Mesenchymal stem cell (in vitro differentiated cells and primary cell): Measurements from ENCODE around the gene USP24.

ENCODE experiments used
- DNase-seq: peaks from one replicate; pipeline ENCODE4 v3.0.0-alpha.2; 2013
- H2AFZ ChIP-seq: one replicate; pipeline ENCODE4 v1.6.1; 2013; ENCODE audit warnings: low read depth, mild to moderate bottlenecking, control low read depth, inconsistent platforms, low read length, moderate library complexity
- H2AK5ac ChIP-seq: 2 replicates; pipeline ENCODE4 v1.6.1; 2013; ENCODE audit warnings: low read length, moderate library complexity, mild to moderate bottlenecking, inconsistent platforms; ENCODE audit not compliant: severe bottlenecking
- H2BK120ac ChIP-seq: one replicate; pipeline ENCODE4 v1.6.1; 2013; ENCODE audit warnings: low read depth, mild to moderate bottlenecking, inconsistent platforms, low read length, moderate library complexity
- H2BK12ac ChIP-seq, 2 experiments: one replicate each; pipeline ENCODE4 v1.6.1; 2013; ENCODE audit warnings: inconsistent platforms in 2 of 2, low read length in 2 of 2, mild to moderate bottlenecking in 2 of 2, moderate library complexity in 2 of 2, control low read depth in 1 of 2
- H2BK15ac ChIP-seq: one replicate; pipeline ENCODE4 v1.6.1; 2013; ENCODE audit warnings: mild to moderate bottlenecking, low read depth, inconsistent platforms; ENCODE audit not compliant: poor library complexity, severe bottlenecking
- H2BK5ac ChIP-seq: 2 replicates; pipeline ENCODE4 v1.6.1; 2013; ENCODE audit warnings: low read depth, mild to moderate bottlenecking, low read length, control low read depth, inconsistent platforms; ENCODE audit not compliant: poor library complexity, severe bottlenecking
- H3K14ac ChIP-seq, 2 experiments: one replicate each; pipeline ENCODE4 v1.6.1; 2013; ENCODE audit warnings: inconsistent platforms in 2 of 2, low read length in 2 of 2, control low read depth in 1 of 2, mild to moderate bottlenecking in 1 of 2, moderate library complexity in 1 of 2
- H3K18ac ChIP-seq, 2 experiments: one replicate each; pipeline ENCODE4 v1.6.1; 2013; ENCODE audit warnings: inconsistent platforms in 2 of 2, low read length in 2 of 2, control low read depth in 1 of 2, low read depth in 1 of 2, mild to moderate bottlenecking in 1 of 2
- H3K23ac ChIP-seq, 2 experiments: one replicate each; pipeline ENCODE4 v1.6.1; 2013; ENCODE audit warnings: inconsistent platforms in 2 of 2, low read length in 2 of 2, mild to moderate bottlenecking in 2 of 2, moderate library complexity in 2 of 2, control low read depth in 1 of 2
- H3K27ac ChIP-seq: 2 replicates; pipeline ENCODE4 v1.5.1; 2013; ENCODE audit warnings: mild to moderate bottlenecking, moderate library complexity, low read length, control low read depth, inconsistent platforms; ENCODE audit not compliant: poor library complexity, severe bottlenecking
- H3K27me3 ChIP-seq, 2 experiments: 2 replicates each; pipeline versions ENCODE4 v1.6.1 to v1.7.0; 2013; ENCODE audit warnings: low read length in 2 of 2, mild to moderate bottlenecking in 2 of 2, moderate library complexity in 2 of 2, control low read depth in 1 of 2, inconsistent platforms in 1 of 2; ENCODE audit not compliant: control insufficient read depth in 1 of 2, insufficient read depth in 1 of 2
- H3K36me3 ChIP-seq, 2 experiments: 2 replicates each; pipeline versions ENCODE4 v1.6.1 to v1.7.0; 2013; ENCODE audit warnings: low read length in 2 of 2, control low read depth in 1 of 2, inconsistent platforms in 1 of 2, low read depth in 1 of 2, mild to moderate bottlenecking in 1 of 2; ENCODE audit not compliant: insufficient read depth in 2 of 2, control insufficient read depth in 1 of 2
- H3K4ac ChIP-seq, 2 experiments: one replicate each; pipeline ENCODE4 v1.6.1; 2013; ENCODE audit warnings: inconsistent platforms in 2 of 2, low read length in 2 of 2, mild to moderate bottlenecking in 2 of 2, moderate library complexity in 2 of 2, control low read depth in 1 of 2, low read depth in 1 of 2
- H3K4me1 ChIP-seq: 2 replicates; pipeline ENCODE4 v1.6.1; 2013; ENCODE audit warnings: low read depth, low read length, control low read depth; ENCODE audit not compliant: control insufficient read depth, insufficient read depth
- H3K4me2 ChIP-seq: 2 replicates; pipeline ENCODE4 v1.6.1; 2013; ENCODE audit warnings: low read length, mild to moderate bottlenecking, inconsistent platforms; ENCODE audit not compliant: poor library complexity, severe bottlenecking
- H3K4me3 ChIP-seq, 2 experiments: 2 replicates each; pipeline versions ENCODE4 v1.5.1 to v1.7.0; 2013; ENCODE audit warnings: low read length in 2 of 2, mild to moderate bottlenecking in 2 of 2, control low read depth in 1 of 2, low read depth in 1 of 2; ENCODE audit not compliant: insufficient read depth in 1 of 2
- H3K79me1 ChIP-seq: replicated peaks from 2 replicates; pipeline ENCODE4 v1.6.1; 2013; ENCODE audit warnings: mild to moderate bottlenecking, control low read depth, low read length, inconsistent platforms; ENCODE audit not compliant: poor library complexity, severe bottlenecking
- H3K9ac ChIP-seq: 2 replicates; pipeline ENCODE4 v1.7.0; 2013; ENCODE audit warnings: mild to moderate bottlenecking, low read length, moderate library complexity
- H3K9me3 ChIP-seq: 2 replicates; pipeline ENCODE4 v1.7.0; 2013; ENCODE audit warnings: mild to moderate bottlenecking, low read length; ENCODE audit not compliant: control insufficient read depth
- H4K8ac ChIP-seq: one replicate; pipeline ENCODE4 v1.6.1; 2013; ENCODE audit warnings: inconsistent platforms, mild to moderate bottlenecking, low read length, moderate library complexity
- H4K91ac ChIP-seq: one replicate; pipeline ENCODE4 v1.6.1; 2013; ENCODE audit warnings: mild to moderate bottlenecking, low read length, inconsistent platforms
- WGBS: methylation state at CpG from one replicate; pipeline ENCODE4 v1.1.7; 2013; ENCODE audit warnings: mixed read lengths; 5-methylcytosine and 5-hydroxymethylcytosine counted together

The USP24 gene

GRCh38 chr1:55040083-55040932 is 174.9 kb downstream of the USP24 start:
- 24% methylated on average over 47 of the region's 49 CpGs for WGBS
- Histone ChIP-seq H3K9me3 (no peaks in the 10 kb centered on the region), H3K4ac (no peak overlapping the region), H3K18ac (no peak overlapping the region), H3K27me3 (peaks cover 49 to 84% of the 10 kb centered on the region in 2 experiments), H3K4me2 (peak overlapping the region; percentile 81), H4K8ac (no peak overlapping the region), H2BK12ac (no peak overlapping the region), H3K14ac (no peak overlapping the region), H2BK5ac (no peak overlapping the region), H2BK15ac (no peak overlapping the region), H3K4me1 (peaks cover 12% of the 10 kb centered on the region), H3K36me3 (no peaks in the 10 kb centered on the region), H4K91ac (no peak overlapping the region), H2AFZ (no peak overlapping the region), H2BK120ac (no peak overlapping the region), H3K79me1 (no peaks in the 10 kb centered on the region), H3K9ac (no peak overlapping the region), H3K27ac (no peak overlapping the region), H3K23ac (no peak overlapping the region), H2AK5ac (no peak overlapping the region), H3K4me3 (peak overlapping the region; percentile 11 to 65)
- no peak for DNase-seq

DNA sequence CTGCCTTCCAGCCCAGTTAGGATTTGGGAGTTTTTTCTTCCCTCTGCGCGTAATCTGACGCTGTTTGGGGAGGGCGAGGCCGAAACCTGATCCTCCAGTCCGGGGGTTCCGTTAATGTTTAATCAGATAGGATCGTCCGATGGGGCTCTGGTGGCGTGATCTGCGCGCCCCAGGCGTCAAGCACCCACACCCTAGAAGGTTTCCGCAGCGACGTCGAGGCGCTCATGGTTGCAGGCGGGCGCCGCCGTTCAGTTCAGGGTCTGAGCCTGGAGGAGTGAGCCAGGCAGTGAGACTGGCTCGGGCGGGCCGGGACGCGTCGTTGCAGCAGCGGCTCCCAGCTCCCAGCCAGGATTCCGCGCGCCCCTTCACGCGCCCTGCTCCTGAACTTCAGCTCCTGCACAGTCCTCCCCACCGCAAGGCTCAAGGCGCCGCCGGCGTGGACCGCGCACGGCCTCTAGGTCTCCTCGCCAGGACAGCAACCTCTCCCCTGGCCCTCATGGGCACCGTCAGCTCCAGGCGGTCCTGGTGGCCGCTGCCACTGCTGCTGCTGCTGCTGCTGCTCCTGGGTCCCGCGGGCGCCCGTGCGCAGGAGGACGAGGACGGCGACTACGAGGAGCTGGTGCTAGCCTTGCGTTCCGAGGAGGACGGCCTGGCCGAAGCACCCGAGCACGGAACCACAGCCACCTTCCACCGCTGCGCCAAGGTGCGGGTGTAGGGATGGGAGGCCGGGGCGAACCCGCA is 175.7 kb downstream of the USP24 start, which contains the start of gene PCSK9:
PCSK9 (plus strand) TSS at position 207 of the 741 bp plus-strand sequence; CDS start at position 497, 290 bp downstream.
- Histone ChIP-seq H2BK15ac (no peak within 1 kb of the TSS), H4K91ac (no peak within 1 kb of the TSS), H4K8ac (no peak within 1 kb of the TSS), H3K27me3 (peaks cover 53 to 90% of the 10 kb centered on the region in 2 experiments), H3K23ac (no peak within 1 kb of the TSS), H3K9me3 (no peaks in the 10 kb centered on the region), H3K4me2 (peak within 1 kb of the TSS; percentile 81), H3K4me1 (peaks cover 12% of the 10 kb centered on the region), H3K9ac (no peak within 1 kb of the TSS), H3K4ac (no peak within 1 kb of the TSS), H2BK12ac (no peak within 1 kb of the TSS), H2BK120ac (no peak within 1 kb of the TSS), H2BK5ac (no peak within 1 kb of the TSS), H2AFZ (no peak within 1 kb of the TSS), H3K79me1 (no peaks in the 10 kb centered on the region), H3K27ac (no peak within 1 kb of the TSS), H3K4me3 (peak within 1 kb of the TSS; percentile 37 to 65), H3K18ac (peak within 1 kb of the TSS in 1 of 2 experiments; percentile 38), H3K14ac (no peak within 1 kb of the TSS), H3K36me3 (no peaks in the 10 kb centered on the region), H2AK5ac (no peak within 1 kb of the TSS)
- under 1% methylated on average over 64 of the region's 67 CpGs for WGBS
- DNase-seq = peak; percentile 38

DNA sequence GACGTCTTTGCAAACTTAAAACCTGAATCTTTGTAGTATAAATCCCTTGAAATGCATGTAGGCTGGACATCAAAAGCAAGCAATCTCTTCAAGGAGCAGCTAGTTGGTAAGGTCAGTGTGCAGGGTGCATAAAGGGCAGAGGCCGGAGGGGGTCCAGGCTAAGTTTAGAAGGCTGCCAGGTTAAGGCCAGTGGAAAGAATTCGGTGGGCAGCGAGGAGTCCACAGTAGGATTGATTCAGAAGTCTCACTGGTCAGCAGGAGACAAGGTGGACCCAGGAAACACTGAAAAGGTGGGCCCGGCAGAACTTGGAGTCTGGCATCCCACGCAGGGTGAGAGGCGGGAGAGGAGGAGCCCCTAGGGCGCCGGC is 176.2 kb downstream of the USP24 start:
- no peak overlapping the region for H2BK15ac ChIP-seq
- peaks cover 53 to 93% of the 10 kb centered on the region in 2 experiments for H3K27me3 ChIP-seq
- peak overlapping the region; percentile 81 for H3K4me2 ChIP-seq
- no peaks in the 10 kb centered on the region for H3K36me3 ChIP-seq
- H2BK5ac ChIP-seq = no peak overlapping the region
- 43% methylated on average over 9 of the region's 9 CpGs for WGBS
- no peak overlapping the region for H3K27ac ChIP-seq
- no peaks in the 10 kb centered on the region for H3K79me1 ChIP-seq
- H4K91ac ChIP-seq = no peak overlapping the region
- DNase-seq = no peak
- no peak overlapping the region for H3K9ac ChIP-seq
- no peak overlapping the region for H3K18ac ChIP-seq
- no peak overlapping the region for H3K23ac ChIP-seq
- no peak overlapping the region for H2BK120ac ChIP-seq
- no peak overlapping the region for H3K4ac ChIP-seq
- H3K14ac ChIP-seq = no peak overlapping the region
- peaks cover 12% of the 10 kb centered on the region for H3K4me1 ChIP-seq
- no peak overlapping the region for H2AFZ ChIP-seq
- no peak overlapping the region for H2BK12ac ChIP-seq
- H3K9me3 ChIP-seq = no peaks in the 10 kb centered on the region
- peak overlapping the region in 1 of 2 experiments; percentile 65 for H3K4me3 ChIP-seq
- H2AK5ac ChIP-seq = no peak overlapping the region
- H4K8ac ChIP-seq = no peak overlapping the region

- Histone ChIP-seq H3K27ac (no peak overlapping the region), H3K27me3 (peaks cover 53 to 93% of the 10 kb centered on the region in 2 experiments), H3K9ac (no peak overlapping the region), H2BK120ac (no peak overlapping the region), H3K14ac (no peak overlapping the region), H2BK5ac (no peak overlapping the region), H3K4me2 (no peak overlapping the region), H3K4me1 (peaks cover 12% of the 10 kb centered on the region), H2BK15ac (no peak overlapping the region), H2AK5ac (no peak overlapping the region), H4K91ac (no peak overlapping the region), H3K4ac (no peak overlapping the region), H3K18ac (no peak overlapping the region), H3K4me3 (no peak overlapping the region), H3K79me1 (no peaks in the 10 kb centered on the region), H3K9me3 (no peaks in the 10 kb centered on the region), H4K8ac (no peak overlapping the region), H2AFZ (no peak overlapping the region), H2BK12ac (no peak overlapping the region), H3K36me3 (no peaks in the 10 kb centered on the region), H3K23ac (no peak overlapping the region)
- no peak for DNase-seq
- WGBS = 100% methylated on average over 3 of the region's 3 CpGs
Observed at GRCh38 chr1:55038552-55038838, 176.7 kb downstream of the USP24 start.
